GM21619 (cell line): ENCODE measurements around the gene KRT85.
"Not testable (repeated sequence)": the region's sequence is repeated elsewhere in the genome, so short reads cannot be mapped to it uniquely, and the experiment has no call there.

ENCODE experiments used
- ATAC-seq: cut with Tn5 transposase; IDR thresholded peaks from one replicate; pipeline ENCODE4 v1.9.1; 2021; ENCODE audit not compliant: unreplicated experiment

Gene KRT85

DNA sequence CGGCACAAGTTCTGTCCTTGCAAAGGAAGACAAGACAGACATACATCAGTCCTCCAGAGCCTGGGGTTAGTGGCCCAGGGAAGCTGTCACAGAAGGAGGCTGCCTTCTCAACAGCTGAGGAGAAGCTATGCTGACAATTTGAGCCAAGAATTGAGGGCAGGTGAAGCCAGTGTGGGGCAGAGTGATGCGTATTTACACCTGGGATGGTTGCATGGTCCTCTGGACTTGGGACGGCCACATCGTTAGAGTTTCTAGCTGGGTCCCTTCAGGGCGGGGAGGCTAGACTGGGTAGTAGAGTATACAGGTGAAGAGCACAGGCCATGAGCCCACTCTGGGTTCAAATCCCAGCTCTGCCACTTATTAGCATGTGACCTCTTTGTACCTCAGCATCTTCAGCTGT lies 16.5 kb downstream of the KRT85 start:
- ATAC-seq: no peak

DNA sequence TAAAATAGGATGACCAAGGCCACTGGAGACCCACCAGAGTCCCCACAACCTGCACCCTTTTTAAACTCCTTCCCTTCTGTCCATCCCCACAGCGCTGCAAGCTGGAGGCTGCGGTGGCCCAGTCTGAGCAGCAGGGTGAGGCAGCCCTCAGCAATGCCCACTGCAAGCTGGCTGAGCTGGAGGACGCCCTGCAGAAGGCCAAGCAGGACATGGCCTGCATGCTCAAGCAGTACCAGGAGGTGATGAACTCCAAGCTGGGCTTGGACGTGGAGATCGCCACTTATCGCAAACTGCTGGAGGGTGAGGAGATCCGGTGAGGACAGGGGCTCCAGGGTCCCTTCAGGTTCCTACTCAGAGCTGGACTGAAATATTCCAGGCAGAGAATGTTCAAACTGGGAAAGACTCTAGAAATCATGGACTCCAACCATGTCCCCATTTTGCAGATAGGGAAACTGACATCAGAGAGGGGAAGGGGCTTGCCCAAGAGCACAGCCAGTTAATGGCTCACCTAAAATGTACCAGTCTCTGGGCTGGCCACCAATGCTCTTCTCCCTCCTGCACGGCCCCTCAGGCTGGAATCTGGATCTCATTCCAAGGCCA lies 17.2 kb downstream of the KRT85 start:
- ATAC-seq: no peak

DNA sequence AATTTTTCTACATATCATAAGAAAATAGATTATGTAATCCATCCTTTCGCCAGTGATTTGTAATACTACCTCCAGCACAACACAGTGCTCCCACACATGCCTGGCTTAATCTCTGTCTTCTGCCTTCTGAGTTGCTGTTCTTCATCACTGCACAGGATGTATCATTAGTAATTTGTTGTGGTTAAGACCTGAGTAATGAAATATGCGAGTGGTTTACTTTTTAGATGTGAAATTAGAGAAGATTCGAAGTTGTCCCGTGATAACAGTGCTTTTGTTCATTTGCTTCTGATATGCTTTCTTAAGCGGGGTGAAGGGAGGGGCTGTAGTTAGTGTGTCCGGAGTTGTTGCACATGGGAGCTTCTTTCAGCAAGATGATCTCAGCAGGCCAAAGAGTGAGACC lies 18.1 kb downstream of the KRT85 start:
- no peak for ATAC-seq

DNA sequence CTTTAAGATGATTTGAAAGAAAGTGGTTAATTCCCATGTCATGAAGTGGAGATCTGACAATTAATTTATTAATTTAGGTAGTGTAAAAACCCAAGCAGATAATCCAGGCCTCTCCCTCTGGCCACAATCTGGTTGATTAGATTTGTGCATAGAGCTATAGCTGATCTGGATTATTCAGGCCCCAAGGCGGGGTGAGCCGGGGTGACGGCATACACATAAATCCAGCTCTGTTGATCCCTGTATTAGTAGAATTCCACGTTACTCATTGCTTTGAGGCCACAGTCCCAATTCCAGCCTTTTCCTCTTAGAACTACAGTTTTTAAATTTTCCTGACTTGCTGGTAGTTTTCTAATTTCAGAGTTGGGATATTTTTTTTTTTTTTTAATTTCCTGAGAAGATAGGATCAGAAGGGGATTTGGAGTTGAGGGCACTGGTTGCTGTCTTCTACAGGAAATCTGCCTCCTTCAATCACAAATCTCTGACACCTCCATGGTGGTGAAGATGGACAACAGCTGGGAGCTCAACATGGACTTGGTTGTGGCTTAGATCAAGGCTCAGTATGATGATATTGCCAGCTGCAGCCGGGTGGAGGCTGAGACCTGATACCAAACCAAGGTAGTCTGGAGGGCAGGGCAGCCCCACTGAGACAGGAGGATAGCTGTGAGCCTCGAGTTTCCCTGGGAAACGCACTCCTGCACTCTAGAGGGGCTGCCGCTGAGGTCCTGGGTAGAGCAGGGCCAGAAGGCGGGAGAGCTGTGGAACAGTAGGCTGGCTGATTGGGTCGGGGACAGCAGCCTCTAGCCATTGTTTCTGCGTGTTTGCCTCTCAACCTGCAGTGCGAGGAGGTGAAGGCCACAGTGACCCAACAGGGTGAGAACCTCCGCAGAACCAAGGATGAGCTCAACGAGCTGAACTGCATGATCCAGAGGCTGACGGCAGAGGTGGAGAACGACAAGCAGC lies 19.4 kb downstream of the KRT85 start:
- ATAC-seq: no peak

DNA sequence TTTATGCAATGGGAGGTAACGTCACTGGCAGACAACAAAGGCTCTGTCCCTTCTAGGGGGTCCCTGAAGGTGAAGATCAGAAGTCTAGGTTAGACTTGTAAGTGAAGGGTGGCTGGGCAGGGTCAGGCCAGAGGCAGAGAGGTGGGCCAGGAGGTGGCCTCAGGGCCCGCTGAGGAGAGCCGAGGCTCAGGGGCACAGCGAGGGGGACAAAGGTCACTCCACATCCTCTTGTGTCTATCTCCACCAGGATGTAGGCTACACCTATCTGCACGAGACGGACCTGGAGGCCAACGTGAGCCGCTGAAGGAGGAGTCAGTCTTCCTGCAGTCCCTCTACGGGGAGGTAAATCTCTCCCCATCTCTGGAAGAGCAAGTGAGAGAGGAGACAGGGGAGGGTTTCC lies 20.3 kb downstream of the KRT85 start:
- ATAC-seq: no peak

DNA sequence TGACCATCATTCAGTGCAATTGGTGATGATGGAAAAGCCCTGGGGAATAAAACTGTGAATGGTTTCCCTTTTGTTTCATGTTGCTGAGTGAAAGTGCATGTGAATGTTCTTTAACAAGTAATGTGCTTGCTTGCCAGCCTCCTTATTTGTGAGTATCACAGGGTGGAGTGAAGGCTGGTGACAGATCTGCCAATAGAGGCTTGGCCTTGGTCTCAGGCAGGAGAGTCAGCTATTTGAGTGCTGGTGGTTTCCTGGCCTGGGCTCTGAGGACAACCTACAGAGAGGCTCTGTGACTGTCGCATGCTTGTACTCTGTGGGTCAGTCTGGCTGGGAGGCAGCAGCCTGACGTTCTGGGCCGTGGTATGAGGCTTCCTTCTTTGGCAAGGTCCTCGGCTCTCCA lies 20.7 kb downstream of the KRT85 start:
- ATAC-seq: no peak

DNA sequence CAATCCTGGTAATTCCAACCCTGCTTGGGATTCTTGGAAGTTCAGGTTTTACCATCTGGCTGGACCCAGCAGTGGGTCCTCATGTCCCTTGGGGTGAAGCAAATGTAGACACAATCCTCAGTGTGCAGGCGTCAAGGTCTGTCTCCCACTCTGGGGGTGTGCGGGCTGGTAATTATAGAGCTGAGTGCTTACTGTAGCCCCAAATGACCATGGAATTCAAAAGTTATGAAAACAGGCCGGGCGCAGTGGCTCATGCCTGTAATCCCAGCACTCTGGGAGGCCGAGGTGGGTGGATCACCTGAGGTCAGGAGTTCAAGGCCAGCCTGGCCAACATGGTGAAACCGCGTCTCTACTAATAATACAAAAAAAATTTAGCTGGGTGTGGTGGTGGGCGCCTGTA lies 22.2 kb downstream of the KRT85 start:
- not testable (repeated sequence) for ATAC-seq

DNA sequence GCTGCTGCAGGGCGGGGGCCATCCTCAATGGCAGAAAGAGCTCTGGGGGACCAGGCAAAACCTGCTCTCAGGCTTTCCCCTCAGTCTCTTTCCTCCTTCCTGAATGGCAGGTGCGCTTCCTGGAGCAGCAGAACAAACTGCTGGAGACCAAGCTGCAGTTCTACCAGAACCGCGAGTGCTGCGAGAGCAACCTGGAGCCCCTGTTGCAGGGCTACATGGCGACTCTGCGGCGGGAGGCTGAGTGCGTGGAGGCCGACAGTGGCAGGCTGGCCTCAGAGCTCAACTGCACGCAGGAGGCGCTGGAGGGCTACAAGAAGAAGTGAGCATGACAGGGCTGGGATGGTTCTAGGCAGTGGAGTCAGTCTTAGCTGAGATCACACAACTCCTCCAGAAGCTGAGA lies 23.2 kb downstream of the KRT85 start:
- no peak for ATAC-seq

DNA sequence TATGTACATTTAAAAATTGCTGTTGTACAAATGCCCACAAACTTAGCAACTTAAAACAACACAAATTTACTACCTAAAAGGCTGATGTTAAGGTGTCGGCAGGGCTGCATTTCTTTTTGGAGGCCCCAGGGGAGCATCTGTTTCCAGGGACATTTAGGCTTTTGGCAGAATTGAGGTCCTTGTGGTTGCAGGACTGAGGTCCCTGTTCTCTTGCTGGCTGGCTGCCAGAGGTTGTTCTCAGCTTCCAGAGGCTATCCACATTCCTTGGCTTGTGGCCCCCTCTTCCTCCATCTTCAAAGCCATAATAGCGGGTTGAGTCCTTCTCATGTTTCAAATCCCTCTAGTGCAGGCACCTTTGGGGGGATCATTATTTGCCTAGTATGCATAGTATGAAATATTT lies 23.7 kb downstream of the KRT85 start:
- ATAC-seq: no peak

DNA sequence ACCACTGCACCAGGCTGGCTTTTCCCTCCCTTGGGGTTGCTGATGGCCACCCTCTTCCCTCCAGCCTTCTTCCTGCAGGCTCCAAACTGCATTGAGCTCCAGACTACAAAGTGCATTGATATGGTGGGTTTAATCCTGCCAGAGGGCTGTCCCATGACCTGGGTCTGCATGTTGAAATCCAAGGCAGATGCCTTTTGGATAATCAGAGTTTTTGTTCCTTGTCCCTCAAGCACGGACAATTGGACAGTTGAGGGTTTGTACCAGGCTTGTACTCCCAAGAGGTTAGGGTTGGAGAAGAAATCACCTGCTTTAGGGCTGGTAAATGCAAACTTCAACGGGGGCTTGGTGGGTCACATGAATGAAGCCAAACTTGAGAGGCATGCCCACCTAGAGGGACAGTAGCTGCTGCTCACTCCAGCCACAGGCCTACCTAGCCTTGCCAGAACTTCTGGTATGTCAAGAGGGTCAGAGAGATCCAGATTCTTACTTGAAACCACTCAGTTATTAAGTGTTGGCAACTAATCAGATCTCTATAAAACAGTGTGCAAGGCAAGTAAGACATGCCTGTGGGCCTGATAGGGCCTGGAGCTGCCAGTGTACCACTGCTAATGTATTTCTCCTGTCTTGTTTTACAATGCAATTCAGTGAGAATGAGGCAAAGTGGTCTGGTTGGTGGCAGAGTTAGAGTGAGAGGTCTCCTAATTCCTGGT lies 24.3 kb downstream of the KRT85 start:
- no peak for ATAC-seq

DNA sequence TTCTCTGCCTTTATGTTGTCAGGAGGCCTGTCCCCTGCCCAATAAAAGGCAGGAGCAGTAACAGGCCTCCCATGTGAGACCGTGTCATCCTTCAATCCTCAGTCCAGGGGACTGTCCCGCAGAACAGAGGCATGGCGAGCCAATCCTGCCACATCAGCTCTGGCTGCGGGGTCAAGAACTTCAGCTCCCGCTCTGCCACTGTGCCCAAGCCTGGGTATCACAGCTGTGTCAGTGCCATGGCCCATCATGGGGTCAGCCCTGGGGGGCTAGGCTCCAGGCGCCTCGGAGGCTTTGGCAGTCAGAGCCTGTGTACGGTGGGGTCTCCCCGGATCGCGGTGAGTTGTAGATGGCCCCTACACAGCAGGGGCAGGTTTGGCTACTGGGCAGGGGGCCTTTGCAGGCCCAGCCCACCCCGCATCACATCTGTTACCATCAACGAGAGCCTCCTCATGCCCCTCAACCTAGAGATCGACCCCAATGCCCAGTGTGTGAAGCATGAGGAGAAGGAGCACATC lies 26.2 kb downstream of the KRT85 start:
- ATAC-seq: no peak

DNA sequence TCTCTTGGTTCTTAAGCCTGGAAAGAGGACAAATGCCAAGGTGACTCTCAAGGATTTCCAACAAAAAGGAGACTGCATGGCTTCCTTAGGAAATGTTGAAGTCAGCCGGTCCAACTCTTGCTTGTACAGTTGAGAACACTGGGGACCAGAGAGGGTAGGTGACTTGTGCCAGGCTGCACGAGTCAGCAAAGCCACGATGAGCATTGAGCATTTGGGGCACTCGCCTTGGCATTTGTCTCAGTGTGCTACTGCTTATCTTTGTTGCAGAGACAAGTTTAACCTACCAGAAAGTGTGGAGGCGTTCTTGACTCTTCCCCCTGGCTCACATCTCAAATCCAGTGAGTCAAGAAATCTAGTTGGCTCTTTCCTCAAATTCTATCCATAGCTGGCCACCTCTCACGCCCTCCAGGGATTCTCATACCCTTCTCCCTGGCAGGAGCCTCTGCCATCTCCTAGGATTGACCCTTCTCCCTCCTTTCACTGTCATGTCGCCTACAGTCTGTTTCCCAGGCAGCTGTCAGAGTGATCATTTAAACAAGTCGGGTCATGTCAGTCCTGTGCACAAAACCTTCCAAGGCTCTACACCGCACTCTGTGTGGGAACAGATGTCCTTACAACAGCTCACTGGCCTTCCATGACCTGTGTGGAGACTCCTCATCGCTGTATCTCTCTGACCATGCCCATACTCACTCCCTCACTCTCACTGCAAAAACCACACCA lies 28.9 kb downstream of the KRT85 start:
- no peak for ATAC-seq

DNA sequence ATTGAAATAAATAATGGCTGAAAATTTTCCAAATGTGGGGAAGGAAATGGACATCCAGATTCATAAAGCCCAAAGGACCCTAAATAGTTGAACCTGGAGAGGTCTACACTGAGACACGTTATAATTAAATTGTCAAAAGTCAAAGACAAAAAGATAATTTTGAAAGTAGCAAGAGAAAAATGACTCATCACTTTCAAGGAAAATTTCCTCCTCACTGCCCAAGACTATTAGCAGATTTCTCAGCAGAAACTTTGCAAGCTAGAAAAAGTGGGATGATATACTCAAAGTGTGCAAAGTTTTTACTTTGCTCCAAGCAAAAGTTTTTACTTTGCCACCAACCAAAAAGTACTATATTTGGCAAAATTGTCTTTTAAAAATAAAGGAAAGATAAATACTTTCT lies 30.2 kb downstream of the KRT85 start:
- no peak for ATAC-seq

DNA sequence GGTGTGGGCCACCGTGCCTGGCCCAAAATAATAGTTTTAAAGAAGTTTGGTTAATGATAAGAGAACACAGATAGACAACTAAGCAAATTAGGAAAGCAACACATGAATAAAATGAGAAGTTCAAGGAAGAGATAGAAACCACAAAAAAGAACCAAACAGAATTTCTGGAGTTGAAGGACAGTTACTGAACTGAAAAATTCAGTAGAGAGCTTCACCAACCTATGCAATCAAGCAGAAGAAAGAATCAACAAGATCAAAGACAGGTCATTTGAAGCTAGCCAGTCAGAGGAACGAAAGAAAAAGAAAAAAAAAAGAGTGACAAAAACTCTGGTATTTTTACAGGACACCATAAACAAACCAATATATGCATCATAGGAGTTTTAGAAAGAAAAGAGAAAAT lies 30.6 kb downstream of the KRT85 start:
- ATAC-seq: no peak

DNA sequence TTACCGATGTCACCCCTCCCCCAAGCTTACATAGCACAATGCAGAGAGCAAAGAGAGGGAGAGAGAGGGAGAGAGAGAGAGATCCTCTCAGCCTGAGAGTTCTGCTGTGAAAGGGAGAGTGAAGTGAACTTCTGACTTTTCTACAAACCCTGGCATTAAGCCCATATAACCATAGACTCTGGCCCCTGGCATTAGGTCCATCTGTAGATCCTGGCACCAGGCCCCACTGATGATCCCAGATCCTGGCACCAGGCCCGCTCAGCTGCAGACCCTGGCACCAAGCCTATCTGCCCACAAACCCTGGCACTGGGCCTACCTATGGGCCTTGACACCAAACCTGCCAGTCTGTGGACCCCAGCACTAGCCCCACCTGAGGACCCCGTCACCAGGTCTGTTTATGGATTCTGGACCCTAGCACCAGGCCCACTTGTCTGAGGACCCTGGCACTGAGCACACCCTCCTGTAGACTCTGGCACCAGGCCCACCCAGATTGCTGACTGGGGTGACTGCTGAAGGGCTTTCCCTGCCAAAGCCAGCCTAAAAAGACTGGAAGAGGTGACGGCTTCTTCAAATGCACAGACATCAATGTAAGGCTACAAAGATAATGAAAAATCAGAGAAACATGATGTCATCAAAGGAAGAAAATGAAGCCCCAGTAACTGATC lies 31.6 kb downstream of the KRT85 start:
- ATAC-seq: no peak

DNA sequence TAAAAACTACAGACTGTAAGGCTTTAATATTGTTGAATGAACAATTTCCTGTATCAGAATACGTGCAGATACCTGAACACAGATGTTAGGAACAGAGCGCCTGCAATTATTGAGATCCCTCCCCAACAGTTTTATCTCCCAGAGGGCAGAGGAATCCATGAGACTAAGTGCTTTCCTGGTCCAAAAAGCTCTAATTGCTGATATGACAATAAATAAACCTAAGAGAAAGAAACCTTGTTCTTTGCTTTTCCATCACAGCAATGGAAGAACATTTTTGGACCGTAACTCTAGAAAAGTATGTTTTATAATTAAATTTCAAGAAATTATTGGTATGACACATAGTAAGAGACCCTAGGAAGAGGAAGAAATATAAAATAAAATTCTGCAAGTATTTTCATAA lies 33.1 kb downstream of the KRT85 start:
- ATAC-seq: no peak

DNA sequence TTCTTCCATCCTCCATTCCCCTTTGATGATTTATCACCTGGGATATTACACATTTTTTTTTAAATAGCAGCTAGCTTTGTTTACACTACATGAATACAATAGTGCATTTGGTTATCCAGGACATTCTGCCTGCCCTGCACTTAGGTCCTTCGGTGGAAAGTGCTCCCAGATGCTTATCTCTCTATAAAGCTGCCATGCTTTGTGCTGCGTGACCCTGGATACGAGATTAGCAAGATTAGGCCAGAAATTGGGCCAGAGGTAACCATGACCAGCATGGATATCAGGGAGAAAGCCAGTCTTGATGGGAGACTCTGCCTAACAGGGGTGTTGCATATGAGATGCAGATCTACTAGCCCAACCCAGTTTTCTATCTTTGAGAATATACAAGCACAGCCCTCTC lies 34.0 kb downstream of the KRT85 start:
- no peak for ATAC-seq

DNA sequence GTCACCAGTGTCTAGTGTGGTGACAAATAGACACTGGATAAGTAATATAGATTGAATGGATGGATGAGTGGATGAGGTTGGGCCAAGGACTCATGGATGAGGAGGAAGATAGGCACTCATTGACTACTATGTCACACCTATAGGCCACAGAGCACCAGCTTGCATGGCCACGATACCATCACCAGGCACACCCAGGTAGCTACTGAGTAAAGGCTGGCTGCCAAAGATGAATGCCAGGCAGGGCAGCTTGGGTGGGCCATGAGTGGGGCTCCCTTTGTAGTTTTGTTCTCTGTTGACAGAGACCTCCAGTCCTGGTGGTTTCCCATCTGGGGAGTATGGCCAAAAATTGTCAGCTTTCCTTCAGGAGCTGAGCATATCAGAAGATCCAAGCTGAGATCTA lies 34.9 kb downstream of the KRT85 start:
- no peak for ATAC-seq

DNA sequence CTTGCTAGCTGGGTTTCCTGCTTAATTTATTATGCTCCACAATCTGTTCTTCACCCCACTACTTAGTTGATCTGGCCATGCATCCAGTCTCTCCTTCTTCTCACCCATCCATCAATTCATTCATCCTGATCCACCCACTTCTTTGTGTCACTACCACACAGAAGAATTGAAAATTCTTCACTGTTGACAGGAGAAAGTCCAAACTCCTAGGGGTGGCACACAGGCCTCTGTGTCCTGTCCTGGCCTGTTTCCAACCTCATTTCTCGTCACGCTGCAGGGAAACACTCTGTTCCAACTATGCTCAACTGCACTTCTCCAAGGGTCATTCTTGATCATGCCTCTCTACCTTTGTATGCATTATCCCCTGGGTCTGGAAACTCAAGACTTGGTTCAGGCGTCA lies 35.4 kb downstream of the KRT85 start:
- no peak for ATAC-seq

DNA sequence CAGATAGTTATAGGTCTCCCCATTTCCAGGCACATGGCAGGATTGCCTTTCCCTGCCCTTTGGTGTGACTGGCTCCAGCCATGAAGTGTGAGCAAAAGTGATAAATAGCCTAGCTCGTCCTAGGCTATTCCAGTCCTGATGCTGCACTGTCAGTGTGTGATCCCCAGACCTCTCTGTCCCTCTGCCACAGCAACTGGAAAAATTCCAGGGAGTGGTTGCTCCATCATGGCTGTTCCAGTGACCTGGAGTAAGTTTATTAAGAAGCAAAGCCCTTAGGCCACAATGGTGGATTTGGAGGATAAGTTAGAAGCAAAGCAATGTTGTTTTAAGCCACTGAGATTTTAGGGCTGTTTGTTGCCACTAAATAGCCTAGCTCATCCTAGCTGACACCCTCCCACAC lies 36.2 kb downstream of the KRT85 start:
- no peak for ATAC-seq
